Astrocyte (in vitro differentiated cells and primary cell): ENCODE results near the gene EFNA1.

Experiments used
- CTCF ChIP-seq: IDR thresholded peaks from 2 replicates; pipeline ENCODE4 v1.5.1; 2011; ENCODE audit warnings: low read depth, mild to moderate bottlenecking, inconsistent platforms, low read length, moderate library complexity; ENCODE audit not compliant: insufficient read depth
- EZH2 ChIP-seq: IDR thresholded peaks from 2 replicates; pipeline ENCODE4 v1.6.1; 2012; ENCODE audit warnings: mild to moderate bottlenecking, low read length, inconsistent platforms; ENCODE audit not compliant: insufficient read depth

GRCh38 chr1:155140630-155140953 is 12.9 kb downstream of the EFNA1 start:
- no peak for TF ChIP-seq CTCF
- no peak for TF ChIP-seq EZH2
